ENCODE results near the gene SLIT3.

SLIT3 gene

GRCh38 chr5:169286572-169287300, 14.2 kb downstream of the SLIT3 start:
- no peak for TF ChIP-seq CTCF (IDR thresholded peaks at IDR 0.05; ENCODE audit: insufficient read depth, low read depth, low read length, missing control alignments)
- DNase-seq (ENCODE audit: low read depth), result no peak
- H3K4me3 ChIP-seq (ENCODE audit: low read depth, low read length), result no peak overlapping the region

GRCh38 chr5:169283887-169284286, 17.1 kb downstream of the SLIT3 start:
- no peak for DNase-seq (ENCODE audit: low read depth)
- H3K4me3 ChIP-seq (ENCODE audit: low read depth, low read length), result no peak overlapping the region
- no peak for TF ChIP-seq CTCF (IDR thresholded peaks at IDR 0.05; ENCODE audit: insufficient read depth, low read depth, low read length, missing control alignments)

- no peak for TF ChIP-seq CTCF (IDR thresholded peaks at IDR 0.05; ENCODE audit: insufficient read depth, low read depth, low read length, missing control alignments)
- DNase-seq (ENCODE audit: low read depth), result no peak
- no peak overlapping the region for H3K4me3 ChIP-seq (ENCODE audit: low read depth, low read length)
Measured at GRCh38 chr5:169281625-169282024, 19.3 kb downstream of the SLIT3 start.

- H3K4me3 ChIP-seq (ENCODE audit: low read depth, low read length), result no peak overlapping the region
- TF ChIP-seq CTCF (IDR thresholded peaks at IDR 0.05; ENCODE audit: insufficient read depth, low read depth, low read length, missing control alignments), result no peak
- no peak for DNase-seq (ENCODE audit: low read depth)
Measured at GRCh38 chr5:169280696-169281095, 20.2 kb downstream of the SLIT3 start.

GRCh38 chr5:169280286-169280685, 20.7 kb downstream of the SLIT3 start:
- no peak for TF ChIP-seq CTCF (IDR thresholded peaks at IDR 0.05; ENCODE audit: insufficient read depth, low read depth, low read length, missing control alignments)
- no peak overlapping the region for H3K4me3 ChIP-seq (ENCODE audit: low read depth, low read length)
- no peak for DNase-seq (ENCODE audit: low read depth)

- TF ChIP-seq CTCF (IDR thresholded peaks at IDR 0.05; ENCODE audit: insufficient read depth, low read depth, low read length, missing control alignments), result no peak
- no peak overlapping the region for H3K4me3 ChIP-seq (ENCODE audit: low read depth, low read length)
- no peak for DNase-seq (ENCODE audit: low read depth)
Measured at GRCh38 chr5:169279125-169279524, 21.8 kb downstream of the SLIT3 start.

GRCh38 chr5:169273881-169274280, 27.1 kb downstream of the SLIT3 start:
- no peak for DNase-seq (ENCODE audit: low read depth)
- TF ChIP-seq CTCF (IDR thresholded peaks at IDR 0.05; ENCODE audit: insufficient read depth, low read depth, low read length, missing control alignments), result no peak
- H3K4me3 ChIP-seq (ENCODE audit: low read depth, low read length), result no peak overlapping the region

Data from GM12865 (cell line).